CD4-positive, alpha-beta T cell treated with Interleukin-15 for 4 hours (primary cell): Measurements from ENCODE around the gene TMEM79.
A peak's percentile ranks its signal among the peaks of the same experiment; 100 is the strongest.
"Not testable (repeated sequence)": the region's sequence is repeated elsewhere in the genome, so short reads cannot be mapped to it uniquely, and the experiment has no call there.

Experiments used
- DNase-seq: peaks from one replicate; pipeline ENCODE4 v3.0.0-alpha.2; 2020; ENCODE audit warnings: low spot score

TMEM79 gene

DNA sequence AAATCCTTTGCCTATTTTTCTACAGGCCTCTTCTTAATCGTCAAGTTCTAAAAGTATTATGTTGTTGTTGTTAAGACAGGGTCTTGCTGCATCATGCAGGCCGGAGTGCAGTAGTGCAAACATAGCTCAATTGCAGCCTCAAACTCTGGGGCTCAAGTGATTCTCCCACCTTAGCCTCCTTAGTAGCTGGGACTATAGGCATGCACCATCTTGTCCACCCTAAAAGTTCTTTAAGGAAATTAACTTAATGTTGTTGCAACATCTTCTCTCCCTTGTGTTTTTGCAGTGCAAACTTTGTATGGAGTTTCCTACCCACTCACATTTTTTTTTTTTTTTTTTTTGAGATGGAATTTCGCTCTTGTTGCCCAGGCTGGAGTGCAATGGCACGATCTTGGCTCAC lies 19.1 kb downstream of the TMEM79 start:
- DNase-seq: no peak

DNA sequence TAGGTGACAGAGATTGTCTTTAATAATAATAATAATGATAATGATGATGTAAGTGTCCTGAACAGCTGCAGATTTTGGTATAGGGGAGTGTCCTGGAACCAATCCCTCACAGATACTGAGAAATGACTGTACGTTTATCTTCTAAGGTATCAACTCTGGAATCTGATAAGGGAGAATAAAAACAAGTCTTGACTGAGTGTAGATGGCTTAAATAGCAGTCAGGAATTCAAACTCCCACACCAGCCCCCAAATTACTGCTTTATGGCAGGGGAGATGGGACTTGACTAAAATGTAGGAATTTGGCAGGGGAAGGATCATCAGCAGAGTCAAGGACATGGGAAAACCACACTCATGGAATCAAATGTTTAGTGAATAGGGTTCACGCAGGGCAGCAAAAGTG lies 21.1 kb downstream of the TMEM79 start:
- no peak for DNase-seq

GRCh38 chr1:156308078-156308477 lies 24.0 kb downstream of the TMEM79 start:
- DNase-seq: no peak

DNA sequence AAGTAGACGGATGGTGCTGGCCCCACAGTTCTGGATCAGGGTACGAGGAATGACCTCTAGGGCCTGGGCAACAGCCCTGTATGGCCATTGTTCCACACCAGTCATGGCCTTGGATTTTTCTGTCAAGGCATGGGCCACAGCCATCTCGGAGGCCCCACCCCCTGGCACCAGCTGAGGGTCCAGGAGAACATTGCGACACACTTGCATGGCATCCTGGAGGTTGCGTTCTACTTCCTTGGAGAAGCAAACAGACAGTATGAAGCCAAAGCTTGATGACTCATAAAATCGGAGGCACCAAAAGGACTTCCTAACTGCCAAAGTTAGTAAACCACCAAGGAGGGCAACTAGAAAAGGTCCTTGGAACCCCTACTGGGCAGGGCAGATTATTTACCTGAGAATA lies 26.8 kb downstream of the TMEM79 start:
- no peak for DNase-seq

DNA sequence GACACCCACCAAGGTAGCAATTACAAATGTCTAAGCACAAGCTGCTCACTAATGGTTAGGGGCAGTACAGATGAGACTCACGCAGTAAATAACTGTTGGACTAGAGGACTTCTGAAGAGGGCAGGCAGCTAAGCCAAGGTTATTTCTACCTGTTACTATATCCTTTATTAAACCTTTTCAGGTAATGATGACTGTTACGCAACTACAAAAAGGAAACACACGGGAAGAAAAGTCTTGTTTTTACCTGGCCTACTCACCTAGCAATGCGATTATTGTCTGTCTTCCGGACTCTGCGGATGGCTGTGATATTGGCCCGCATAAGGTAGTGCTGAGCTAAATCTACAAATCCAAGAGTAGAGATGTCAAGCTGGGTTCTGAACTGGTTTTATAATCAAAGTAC lies 32.8 kb downstream of the TMEM79 start:
- no peak for DNase-seq

- peak; percentile 35 for DNase-seq
These were observed 35.5 kb downstream of the TMEM79 start for GRCh38 chr1:156319664-156320063.

- DNase-seq: no peak
These were observed 36.4 kb downstream of the TMEM79 start for GRCh38 chr1:156320560-156320959.

DNA sequence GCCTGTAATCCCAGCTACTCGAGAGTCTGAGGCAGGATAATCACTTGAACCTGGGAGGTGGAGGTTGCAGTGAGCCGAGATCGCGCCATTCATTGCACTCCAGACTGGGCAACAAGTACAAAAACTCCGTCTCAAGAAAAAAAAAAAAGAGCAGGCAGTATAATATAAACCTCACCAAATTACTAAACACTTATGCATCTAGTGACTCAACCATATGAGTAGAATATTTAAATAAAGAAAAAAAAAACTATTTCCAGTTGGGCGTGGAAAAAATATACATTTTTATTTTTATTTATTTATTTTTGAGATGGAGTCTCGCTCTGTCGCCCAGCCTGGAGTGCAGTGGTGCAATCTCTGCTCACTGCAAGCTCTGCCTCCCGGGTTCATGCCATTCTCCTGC lies 39.1 kb downstream of the TMEM79 start:
- not testable (repeated sequence) for DNase-seq

GRCh38 chr1:156336242-156336641 lies 52.1 kb downstream of the TMEM79 start:
- no peak for DNase-seq

GRCh38 chr1:156337052-156337887 lies 53.1 kb downstream of the TMEM79 start:
- DNase-seq: no peak

- peak; percentile 1 for DNase-seq
These were observed 53.7 kb downstream of the TMEM79 start for GRCh38 chr1:156337888-156338179.

DNA sequence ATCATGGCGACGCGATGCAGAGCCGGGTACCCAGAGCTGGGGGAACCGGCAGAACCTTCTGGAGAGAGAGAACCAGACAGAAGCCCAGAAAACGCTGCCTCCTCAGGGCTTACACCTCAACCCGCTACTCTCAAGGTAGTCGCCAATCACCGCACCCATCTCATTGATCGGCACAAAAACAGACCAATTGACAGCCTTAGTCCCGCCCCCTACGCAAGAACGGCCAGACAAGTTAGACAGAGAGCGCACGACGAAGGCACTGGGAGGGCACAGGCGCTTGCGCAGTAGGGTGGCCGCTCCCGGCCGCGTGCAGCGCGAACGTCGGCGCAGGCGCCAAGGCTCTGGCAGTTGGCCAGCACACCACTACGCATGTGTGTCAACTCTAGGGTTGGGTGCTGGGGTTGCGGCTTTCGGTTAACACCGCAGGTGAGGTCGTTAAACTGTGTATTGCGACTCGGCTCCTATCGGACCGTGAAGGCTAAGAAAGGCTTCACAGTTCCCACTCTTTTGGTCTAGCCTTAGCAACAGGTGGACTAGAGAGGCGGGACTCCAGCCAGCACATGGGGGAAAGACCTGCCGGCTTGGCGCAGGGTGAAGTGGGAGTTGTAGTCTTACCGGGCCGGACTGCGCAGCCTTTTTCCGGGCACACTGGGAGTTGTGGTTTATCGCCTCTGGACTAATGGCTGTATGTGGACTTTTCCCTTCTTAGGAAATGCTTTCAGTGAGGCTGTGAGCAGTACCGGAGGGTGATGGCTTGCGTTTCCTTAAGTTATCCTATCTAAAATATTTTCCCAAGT lies 54.3 kb downstream of the TMEM79 start, which contains the start of the genes CCT3 and TSACC:
Gene CCT3, minus strand, starts transcription at position 113 of the 797 bp plus-strand sequence. Its CDS starts 108 bp downstream, at position 5.
Gene TSACC, plus strand, starts transcription at position 347 of the 797 bp plus-strand sequence. CDS start 1,232 bp downstream, outside the sequence.
- DNase-seq: peak; percentile 100
